Liver (tissue), 3 donors: ENCODE data around the gene NSUN4.
"Not testable (repeated sequence)": the region's sequence is repeated elsewhere in the genome, so short reads cannot be mapped to it uniquely, and the experiment has no call there.

Experiments used
- ATF3 ChIP-seq: IDR thresholded peaks from 2 replicates; pipeline ENCODE4 v1.6.1; 2016; ENCODE audit warnings: antibody characterized with exemption
- CTCF ChIP-seq: fragments of 150-350 bp; IDR thresholded peaks from 2 replicates; pipeline ENCODE4 v1.5.1; 2017; ENCODE audit warnings: improper control_type of control experiment, low read depth, low read length; ENCODE audit not compliant: missing input control
- GABPA ChIP-seq, 2 donors: IDR thresholded peaks in 1 of 2; conservative IDR thresholded peaks in 1 of 2; 2 replicates each; pipeline ENCODE4 v1.6.1; 2016; ENCODE audit warnings: antibody characterized with exemption in 2 of 2, mild to moderate bottlenecking in 1 of 2, moderate library complexity in 1 of 2
- JUND ChIP-seq, 2 donors: IDR thresholded peaks; 2 replicates each; pipeline ENCODE4 v1.6.1; 2016; ENCODE audit warnings: antibody characterized with exemption in 2 of 2
- MAX ChIP-seq: IDR thresholded peaks from 2 replicates; pipeline ENCODE4 v1.6.1; 2016; ENCODE audit warnings: antibody characterized with exemption
- RAD21 ChIP-seq, 2 donors: IDR thresholded peaks; 2 replicates each; pipeline ENCODE4 v1.6.1; 2016; ENCODE audit warnings: antibody characterized with exemption in 2 of 2, mild to moderate bottlenecking in 2 of 2
- SP1 ChIP-seq: IDR thresholded peaks from 2 replicates; pipeline ENCODE4 v1.6.1; 2018; ENCODE audit warnings: antibody characterized with exemption, mild to moderate bottlenecking
- TAF1 ChIP-seq: conservative IDR thresholded peaks from 2 replicates; pipeline ENCODE4 v1.6.1; 2016; ENCODE audit warnings: antibody characterized with exemption, mild to moderate bottlenecking
- ZBTB33 ChIP-seq: IDR thresholded peaks from 2 replicates; pipeline ENCODE4 v1.6.1; 2016; ENCODE audit warnings: antibody characterized with exemption
- donor health status: healthy.
- donor health status: healthy.

- TF ChIP-seq CTCF; JUND (IDR thresholded peaks at IDR 0.05); SP1; MAX; ZBTB33; TAF1; ATF3; RAD21 (IDR thresholded peaks at IDR 0.05); GABPA (IDR thresholded peaks at IDR 0.05 in 1 of 2, conservative IDR thresholded peaks at IDR 0.05 in 1 of 2): not testable (repeated sequence)
Measured at GRCh38 chr1:46319960-46320914, 20.4 kb upstream of the NSUN4 start.
